Caco-2 (cell line): ENCODE measurements around the gene PBX4. TPM values are rescaled to one million over a fixed set of nuclear protein-coding genes. Genes with fewer than 3 reads are reported as not detected.

Experiments
- BruUV-seq: library from RNA; stranded (reverse); fragments of 400-500 nt; replicated peaks from 2 replicates; lab custom pipeline; 2021; lab: Mats Ljungman, UMichigan
- CTCF ChIA-PET: fragments of 300-600 bp; sonication (Branson Sonifier 250); formaldehyde crosslinking; loops from one replicate; lab custom pipeline; 2022; ENCODE audit warnings: antibody characterized with exemption; lab: Charles Lee
- POLR2A ChIA-PET: fragments of 300-600 bp; sonication (Branson Sonifier 250); formaldehyde crosslinking; loops from one replicate; lab custom pipeline; 2022; ENCODE audit warnings: antibody characterized with exemption; lab: Charles Lee
- DNase-seq, 2 experiments: peaks; one replicate each; pipeline versions ENCODE4 v3.0.0 to v3.0.0-alpha.2; 2020 to 2022
- H3K27me3 ChIP-seq: replicated peaks from 2 replicates; pipeline ENCODE4 v1.6.0; 2011; ENCODE audit warnings: low read length; ENCODE audit not compliant: control insufficient read depth, insufficient read depth
- H3K36me3 ChIP-seq: 2 replicates; pipeline ENCODE4 v1.5.1; 2011; ENCODE audit warnings: low read length; ENCODE audit not compliant: control insufficient read depth, insufficient read depth
- H3K4me1 ChIP-seq: fragments of 250-450 bp; sonication (Bioruptor Pico); 2 replicates; pipeline ENCODE4 v1.5.1; 2020; ENCODE audit warnings: mild to moderate bottlenecking
- H3K4me3 ChIP-seq: 2 replicates; pipeline ENCODE4 v1.5.1; 2011; ENCODE audit warnings: low read depth, mild to moderate bottlenecking, control low read depth, low read length
- H3K9me3 ChIP-seq: fragments of 250-450 bp; sonication (Bioruptor Pico); 2 replicates; pipeline ENCODE4 v1.5.1; 2020; ENCODE audit warnings: mild to moderate bottlenecking, moderate library complexity
- H3K27ac Mint-ChIP-seq: one replicate; pipeline ENCODE4 v1.8.0; 2022; ENCODE audit warnings: mixed read lengths; ENCODE audit not compliant: unreplicated experiment
- H3K27me3 Mint-ChIP-seq: one replicate; pipeline ENCODE4 v1.8.0; 2022; ENCODE audit warnings: mixed read lengths; ENCODE audit not compliant: insufficient read depth, unreplicated experiment
- H3K36me3 Mint-ChIP-seq: one replicate; pipeline ENCODE4 v1.8.0; 2022; ENCODE audit warnings: mild to moderate bottlenecking, mixed read lengths; ENCODE audit not compliant: insufficient read depth, unreplicated experiment
- H3K4me1 Mint-ChIP-seq: one replicate; pipeline ENCODE4 v1.8.0; 2022; ENCODE audit warnings: low read depth, mixed read lengths; ENCODE audit not compliant: unreplicated experiment
- H3K4me3 Mint-ChIP-seq: one replicate; pipeline ENCODE4 v1.8.0; 2022; ENCODE audit warnings: mild to moderate bottlenecking, moderate library complexity, mixed read lengths; ENCODE audit not compliant: unreplicated experiment
- H3K9me3 Mint-ChIP-seq: one replicate; pipeline ENCODE4 v1.8.0; 2022; ENCODE audit warnings: mixed read lengths; ENCODE audit not compliant: unreplicated experiment
- intact Hi-C: fragments of 100-400 bp; cut with micrococcal nuclease; formaldehyde crosslinking; loops from one replicate; pipeline ENCODE4 v1.10.0; 2022; ENCODE audit not compliant: unreplicated experiment
- total RNA-seq: library from RNA; stranded (reverse); gene quantifications from 2 replicates; pipeline ENCODE4 v1.2.3, GENCODE V29; 2022
- TF ChIP-seq, protein P1 (sequence below), 2 experiments: fragments of 200-600 bp in 1 of 2; IDR thresholded peaks; 1 replicate in 1 of 2; 2 replicates in 1 of 2; pipeline versions ENCODE4 v1.5.1 to v1.8.0; 2011 to 2022; ENCODE audit warnings: antibody characterized with exemption in 1 of 2, control low read depth in 1 of 2, inconsistent platforms in 1 of 2, low read depth in 1 of 2, low read length in 1 of 2, mild to moderate bottlenecking in 1 of 2, moderate library complexity in 1 of 2; ENCODE audit not compliant: insufficient read depth in 1 of 2, severe bottlenecking in 1 of 2, unreplicated experiment in 1 of 2

PBX4 gene
- total RNA-seq, 1 experiment from 2014 or later = 3.5 TPM

- Histone ChIP-seq H3K9me3 (no peaks in the 10 kb centered on the region), H3K36me3 (no peaks in the 10 kb centered on the region; the same call in none of the 2 replicates), H3K4me3 (no peak overlapping the region), H3K27me3 (no peaks in the 10 kb centered on the region), H3K4me1 (no peaks in the 10 kb centered on the region)
- POLR2A ChIA-PET = no interaction called here
- H3K4me3 Mint-ChIP-seq = peak overlapping the region; percentile 82
- no peak overlapping the region for H3K27ac Mint-ChIP-seq
- no peak for DNase-seq
- no TSS peak for BruUV-seq
- no peaks in the 10 kb centered on the region for H3K4me1 Mint-ChIP-seq
- peaks cover 29% of the 10 kb centered on the region for H3K36me3 Mint-ChIP-seq
- intact Hi-C loops = loop anchor here (10.0 kb wide), 1 partner anchor 204 kb away; the partner anchor contains the start of gene ZNF253
- H3K27me3 Mint-ChIP-seq = no peaks in the 10 kb centered on the region
- H3K9me3 Mint-ChIP-seq = no peaks in the 10 kb centered on the region
- CTCF ChIA-PET = no interaction called here
- TF ChIP-seq, protein P1, sequence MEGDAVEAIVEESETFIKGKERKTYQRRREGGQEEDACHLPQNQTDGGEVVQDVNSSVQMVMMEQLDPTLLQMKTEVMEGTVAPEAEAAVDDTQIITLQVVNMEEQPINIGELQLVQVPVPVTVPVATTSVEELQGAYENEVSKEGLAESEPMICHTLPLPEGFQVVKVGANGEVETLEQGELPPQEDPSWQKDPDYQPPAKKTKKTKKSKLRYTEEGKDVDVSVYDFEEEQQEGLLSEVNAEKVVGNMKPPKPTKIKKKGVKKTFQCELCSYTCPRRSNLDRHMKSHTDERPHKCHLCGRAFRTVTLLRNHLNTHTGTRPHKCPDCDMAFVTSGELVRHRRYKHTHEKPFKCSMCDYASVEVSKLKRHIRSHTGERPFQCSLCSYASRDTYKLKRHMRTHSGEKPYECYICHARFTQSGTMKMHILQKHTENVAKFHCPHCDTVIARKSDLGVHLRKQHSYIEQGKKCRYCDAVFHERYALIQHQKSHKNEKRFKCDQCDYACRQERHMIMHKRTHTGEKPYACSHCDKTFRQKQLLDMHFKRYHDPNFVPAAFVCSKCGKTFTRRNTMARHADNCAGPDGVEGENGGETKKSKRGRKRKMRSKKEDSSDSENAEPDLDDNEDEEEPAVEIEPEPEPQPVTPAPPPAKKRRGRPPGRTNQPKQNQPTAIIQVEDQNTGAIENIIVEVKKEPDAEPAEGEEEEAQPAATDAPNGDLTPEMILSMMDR (IDR thresholded peaks at IDR 0.05; ENCODE audit: insufficient read depth in 1 of 2, low read depth in 1 of 2, low read length in 1 of 2, severe bottlenecking in 1 of 2, unreplicated experiment in 1 of 2) = no peak
Observed at GRCh38 chr19:19661141-19661674, 42.7 kb upstream of the PBX4 start.

DNA sequence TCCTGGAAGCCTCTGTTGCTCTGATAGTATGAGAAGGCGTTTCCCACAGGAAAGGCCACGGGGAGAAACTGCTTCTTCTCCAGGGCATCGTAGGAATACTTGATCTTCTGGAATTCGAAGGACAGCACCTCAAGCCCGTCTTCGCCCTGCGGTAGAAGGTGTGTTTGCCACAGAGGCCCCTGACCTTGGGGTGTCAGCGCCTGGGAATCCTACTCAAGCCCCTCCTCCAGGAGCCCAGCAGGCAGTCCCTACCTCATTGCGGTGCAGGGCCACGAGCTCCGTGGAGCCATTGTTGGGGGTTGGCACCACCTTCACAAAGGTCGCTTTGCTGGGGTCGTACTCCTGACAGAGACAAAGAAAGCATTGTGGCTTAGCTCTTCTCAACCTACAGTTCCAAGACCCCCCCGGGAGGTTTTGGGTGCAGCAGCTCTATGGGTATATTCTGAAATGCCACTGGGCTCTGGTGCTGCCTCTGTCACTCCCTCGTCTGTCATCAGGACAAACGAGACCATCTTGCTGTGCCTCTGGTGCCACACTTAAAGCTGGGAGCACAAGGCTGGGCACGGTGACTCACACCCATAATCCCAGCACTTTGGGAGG is 41.3 kb upstream of the PBX4 start:
- no peak for DNase-seq
- intact Hi-C loops = loop anchor here (10.0 kb wide), 1 partner anchor 205 kb away; the partner anchor contains the start of gene ZNF253
- BruUV-seq = no TSS peak
- no peaks in the 10 kb centered on the region for H3K4me1 Mint-ChIP-seq
- H3K4me3 Mint-ChIP-seq = no peak overlapping the region
- Histone ChIP-seq H3K36me3 (peaks cover 2% of the 10 kb centered on the region), H3K27me3 (no peaks in the 10 kb centered on the region), H3K4me3 (no peak overlapping the region), H3K4me1 (no peaks in the 10 kb centered on the region), H3K9me3 (no peaks in the 10 kb centered on the region)
- no peaks in the 10 kb centered on the region for H3K9me3 Mint-ChIP-seq
- H3K27me3 Mint-ChIP-seq = no peaks in the 10 kb centered on the region
- TF ChIP-seq, protein P1 (IDR thresholded peaks at IDR 0.05; ENCODE audit: insufficient read depth in 1 of 2, low read depth in 1 of 2, low read length in 1 of 2, severe bottlenecking in 1 of 2, unreplicated experiment in 1 of 2) = no peak
- ChIA-PET POLR2A (no interaction called here), CTCF (no interaction called here)
- H3K36me3 Mint-ChIP-seq = peaks cover 35% of the 10 kb centered on the region
- no peak overlapping the region for H3K27ac Mint-ChIP-seq

DNA sequence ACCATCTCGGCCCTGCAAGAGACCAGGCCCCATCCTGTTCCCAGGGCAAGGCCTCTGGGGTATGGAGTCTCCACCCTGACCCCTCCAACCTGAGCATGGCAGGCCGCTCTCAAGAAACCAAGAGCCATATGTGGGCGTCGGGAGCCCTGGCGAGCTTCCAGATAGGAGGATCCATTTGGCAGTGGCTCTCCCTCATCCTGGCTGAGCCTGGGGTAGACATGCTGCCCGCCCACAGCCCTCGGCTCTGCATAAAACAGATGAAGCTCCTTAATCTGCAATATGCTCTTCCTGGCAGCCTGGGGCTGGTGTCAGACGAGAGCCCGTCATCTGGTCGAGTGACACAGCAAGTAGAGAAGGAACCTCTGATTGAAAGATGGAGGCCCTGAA is 38.9 kb upstream of the PBX4 start:
- H3K4me1 Mint-ChIP-seq = no peaks in the 10 kb centered on the region
- CTCF ChIA-PET = no interaction called here
- no peak overlapping the region for H3K27ac Mint-ChIP-seq
- TF ChIP-seq, protein P1 (IDR thresholded peaks at IDR 0.05; ENCODE audit: insufficient read depth in 1 of 2, low read depth in 1 of 2, low read length in 1 of 2, severe bottlenecking in 1 of 2, unreplicated experiment in 1 of 2) = no peak
- DNase-seq = no peak
- no TSS peak for BruUV-seq
- no peaks in the 10 kb centered on the region for H3K27me3 Mint-ChIP-seq
- Histone ChIP-seq H3K9me3 (no peaks in the 10 kb centered on the region), H3K4me1 (no peaks in the 10 kb centered on the region), H3K4me3 (no peak overlapping the region), H3K36me3 (peaks cover 2% of the 10 kb centered on the region), H3K27me3 (no peaks in the 10 kb centered on the region)
- no peak overlapping the region for H3K4me3 Mint-ChIP-seq
- POLR2A ChIA-PET = no interaction called here
- no peaks in the 10 kb centered on the region for H3K9me3 Mint-ChIP-seq
- H3K36me3 Mint-ChIP-seq = peaks cover 37% of the 10 kb centered on the region
- intact Hi-C loops = no loop called here
